ENCODE measurements around the gene ARHGEF11. TPM values are rescaled to one million over a fixed set of nuclear protein-coding genes. Genes with fewer than 3 reads are reported as not detected.
A peak's percentile ranks its signal among the peaks of the same experiment; 100 is the strongest.

The ARHGEF11 gene
- total and polyA plus RNA-seq, 7 donors: 7.0 to 22.8 (median 19.9) TPM

DNA sequence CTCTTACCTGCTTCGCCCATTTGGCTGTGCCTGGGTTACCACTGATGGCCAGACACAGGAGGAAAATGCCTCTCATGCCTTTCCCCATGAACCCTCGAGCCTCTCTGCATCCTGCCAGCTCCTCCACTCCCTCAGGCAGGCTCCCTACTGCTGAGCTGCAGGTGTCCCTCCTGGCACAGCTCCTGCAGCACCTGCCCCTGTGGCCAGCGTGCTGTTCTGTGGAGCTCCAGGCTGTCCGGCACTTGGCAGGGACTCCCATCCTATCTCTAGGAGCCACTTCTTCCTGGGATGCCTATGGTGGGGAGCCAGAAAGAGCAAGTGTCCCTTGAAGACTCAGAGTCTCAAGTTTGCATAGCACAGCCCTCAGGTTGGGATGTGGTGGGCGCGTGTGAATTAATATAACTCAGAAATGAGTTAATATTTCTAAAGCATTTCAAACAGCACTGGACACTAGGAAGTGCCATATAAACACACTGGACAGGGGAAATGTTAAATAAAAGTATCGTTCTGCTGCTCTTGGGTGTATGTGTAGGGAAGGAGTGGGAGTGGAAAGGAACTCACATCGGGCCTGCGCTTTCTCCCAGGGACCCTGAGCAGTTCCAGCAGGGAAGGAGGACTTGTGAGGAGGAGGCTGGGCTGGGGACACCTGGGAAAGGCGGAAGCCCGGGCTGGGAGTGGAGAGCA is 122.4 kb downstream of the ARHGEF11 start:
- no peak overlapping the region for H3K27ac ChIP-seq
- DNase-seq: no peak
- H3K36me3 ChIP-seq (ENCODE audit: insufficient read depth in 1 of 2, low read depth in 1 of 2): no peaks in the 10 kb centered on the region
- H3K27me3 ChIP-seq (ENCODE audit: insufficient read depth in 3 of 3, low read length in 2 of 3): peaks cover 0 to 84% (median 42%) of the 10 kb centered on the region in 3 donors
- ATAC-seq: no peak
- TF ChIP-seq, protein P1, sequence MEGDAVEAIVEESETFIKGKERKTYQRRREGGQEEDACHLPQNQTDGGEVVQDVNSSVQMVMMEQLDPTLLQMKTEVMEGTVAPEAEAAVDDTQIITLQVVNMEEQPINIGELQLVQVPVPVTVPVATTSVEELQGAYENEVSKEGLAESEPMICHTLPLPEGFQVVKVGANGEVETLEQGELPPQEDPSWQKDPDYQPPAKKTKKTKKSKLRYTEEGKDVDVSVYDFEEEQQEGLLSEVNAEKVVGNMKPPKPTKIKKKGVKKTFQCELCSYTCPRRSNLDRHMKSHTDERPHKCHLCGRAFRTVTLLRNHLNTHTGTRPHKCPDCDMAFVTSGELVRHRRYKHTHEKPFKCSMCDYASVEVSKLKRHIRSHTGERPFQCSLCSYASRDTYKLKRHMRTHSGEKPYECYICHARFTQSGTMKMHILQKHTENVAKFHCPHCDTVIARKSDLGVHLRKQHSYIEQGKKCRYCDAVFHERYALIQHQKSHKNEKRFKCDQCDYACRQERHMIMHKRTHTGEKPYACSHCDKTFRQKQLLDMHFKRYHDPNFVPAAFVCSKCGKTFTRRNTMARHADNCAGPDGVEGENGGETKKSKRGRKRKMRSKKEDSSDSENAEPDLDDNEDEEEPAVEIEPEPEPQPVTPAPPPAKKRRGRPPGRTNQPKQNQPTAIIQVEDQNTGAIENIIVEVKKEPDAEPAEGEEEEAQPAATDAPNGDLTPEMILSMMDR (IDR thresholded peaks at IDR 0.05): no peak
- 12 to 21% (median 20%) methylated on average over 11 of the region's 11 CpGs for WGBS, 3 donors
- no peak overlapping the region for H3K4me3 ChIP-seq
- H3K4me1 ChIP-seq: peaks cover 6% of the 10 kb centered on the region
- H3K9me3 ChIP-seq: no peaks in the 10 kb centered on the region
- intact Hi-C loops (cut with DNase I): no loop called here

DNA sequence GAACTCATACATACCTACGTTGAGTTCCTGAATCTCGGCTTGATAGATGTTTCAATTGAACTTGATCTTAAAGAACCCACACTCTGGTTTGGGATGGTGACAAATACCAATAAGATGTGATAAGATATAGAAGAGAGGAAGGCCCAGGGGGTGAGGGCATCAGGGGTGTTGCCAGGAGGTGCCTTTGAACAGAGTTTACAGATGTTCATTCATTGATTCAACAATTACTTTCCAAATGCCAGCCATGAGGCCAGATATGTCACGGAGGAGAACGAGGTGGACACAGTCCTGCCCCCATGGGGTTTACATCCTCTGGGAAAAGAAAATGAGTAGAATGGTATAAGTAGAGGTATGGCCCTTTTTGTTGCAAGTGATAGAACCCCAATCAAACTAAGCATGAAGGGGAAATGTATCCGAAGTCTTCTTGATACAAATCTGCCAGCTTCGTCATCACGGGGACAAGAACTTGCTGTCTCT is 124.5 kb downstream of the ARHGEF11 start:
- Histone ChIP-seq H3K9me3 (no peaks in the 10 kb centered on the region), H3K27me3 (ENCODE audit: insufficient read depth in 3 of 3, low read length in 2 of 3) (peaks cover 0 to 64% (median 32%) of the 10 kb centered on the region in 3 donors), H3K4me3 (peak overlapping the region; percentile 41), H3K4me1 (peaks cover 6% of the 10 kb centered on the region), H3K36me3 (ENCODE audit: insufficient read depth in 1 of 2, low read depth in 1 of 2) (no peaks in the 10 kb centered on the region), H3K27ac (no peak overlapping the region)
- 62 to 65% (median 63%) methylated on average over 7 of the region's 7 CpGs for WGBS, 3 donors
- TF ChIP-seq, protein P1 (IDR thresholded peaks at IDR 0.05): no peak
- ATAC-seq (no peak), DNase-seq (no peak)
- intact Hi-C loops (cut with DNase I): loop anchor here in 1 of 2 donors (2.0 kb wide), 1 partner anchor 30 kb away; no protein-coding TSS in a partner anchor

DNA sequence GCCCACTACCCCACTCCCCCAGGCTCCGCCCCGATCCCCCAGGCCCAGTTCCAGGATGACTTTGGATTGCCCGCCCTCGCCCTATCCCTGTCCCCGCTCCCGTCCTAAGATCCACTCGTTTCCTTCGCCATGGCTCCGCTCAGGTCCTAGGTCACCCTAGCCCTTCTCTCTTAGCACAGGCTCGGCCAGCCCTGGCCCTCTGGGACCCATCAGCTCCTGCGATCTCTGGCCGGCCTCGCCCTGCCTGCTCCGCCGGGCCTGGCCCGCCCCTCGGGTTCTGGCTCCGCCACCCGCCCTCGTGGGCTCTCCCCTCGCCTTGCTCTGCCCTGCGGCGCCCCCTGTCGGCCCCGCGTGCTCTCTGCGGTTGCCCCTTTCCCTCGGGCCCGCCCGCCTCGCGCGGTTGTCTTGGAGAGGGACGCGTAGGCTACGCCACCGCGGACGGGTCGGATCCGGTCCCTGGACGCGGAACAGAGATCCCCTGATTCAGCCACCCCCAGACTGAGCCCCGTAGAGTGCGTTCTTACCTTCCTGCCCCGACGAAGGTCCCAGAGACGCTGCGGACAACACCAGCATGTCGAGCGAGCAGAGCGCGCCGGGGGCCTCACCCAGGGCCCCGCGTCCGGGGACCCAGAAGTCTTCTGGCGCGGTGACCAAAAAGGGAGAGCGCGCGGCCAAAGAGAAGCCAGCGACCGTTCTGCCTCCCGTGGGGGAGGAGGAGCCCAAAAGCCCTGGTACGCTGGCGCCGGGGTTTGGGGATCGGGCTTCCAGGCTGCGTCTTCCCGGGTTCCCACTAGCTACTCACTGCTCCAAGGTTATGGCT is 125.1 kb downstream of the ARHGEF11 start, which contains the start of gene LRRC71:
LRRC71 (plus strand) TSS at position 400 of the 820 bp plus-strand sequence; CDS start at position 572, 172 bp downstream.
- TF ChIP-seq, protein P1 (IDR thresholded peaks at IDR 0.05): peak; percentile 85
- no peak within 1 kb of the TSS for H3K27ac ChIP-seq
- intact Hi-C loops (cut with DNase I): loop anchor here in 1 of 2 donors (2.0 kb wide), 1 partner anchor 30 kb away; no protein-coding TSS in a partner anchor
- H3K9me3 ChIP-seq: no peaks in the 10 kb centered on the region
- H3K4me3 ChIP-seq: peak within 1 kb of the TSS; percentile 41
- peaks cover 6% of the 10 kb centered on the region for H3K4me1 ChIP-seq
- DNase-seq (peak; percentile 82 to 90), ATAC-seq (peak; percentile 81 to 95 (median 92))
- WGBS, 3 donors: 6 to 7% (median 7%) methylated on average over 68 to 71 of the region's 71 CpGs
- peaks cover 0 to 59% (median 32%) of the 10 kb centered on the region in 3 donors for H3K27me3 ChIP-seq (ENCODE audit: insufficient read depth in 3 of 3, low read length in 2 of 3)
- H3K36me3 ChIP-seq (ENCODE audit: insufficient read depth in 1 of 2, low read depth in 1 of 2): no peaks in the 10 kb centered on the region

DNA sequence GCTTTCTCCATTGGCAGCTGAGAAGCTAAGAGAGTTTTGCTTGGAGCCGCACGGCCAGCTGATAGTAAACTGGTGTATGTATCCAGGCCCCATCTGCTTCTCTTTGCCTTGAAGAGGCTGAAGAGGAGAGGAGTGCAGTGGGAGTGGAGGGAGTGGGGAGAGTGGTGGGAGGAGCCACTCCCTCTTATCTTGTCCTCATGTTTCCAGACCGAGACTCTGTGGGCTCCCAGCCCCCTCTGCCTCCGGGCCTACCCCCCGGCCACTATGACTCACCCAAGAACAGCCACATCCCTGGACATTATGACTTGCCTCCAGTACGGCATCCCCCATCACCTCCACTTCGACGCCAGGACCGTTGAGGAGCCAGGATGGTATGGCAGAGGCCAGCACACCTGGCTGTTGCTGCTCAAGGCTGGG is 131.1 kb downstream of the ARHGEF11 start:
- TF ChIP-seq, protein P1 (IDR thresholded peaks at IDR 0.05): no peak
- Histone ChIP-seq H3K4me1 (no peaks in the 10 kb centered on the region), H3K36me3 (ENCODE audit: insufficient read depth in 1 of 2, low read depth in 1 of 2) (peaks cover 0 to 8% of the 10 kb centered on the region in 2 donors), H3K9me3 (no peaks in the 10 kb centered on the region), H3K4me3 (no peak overlapping the region), H3K27me3 (ENCODE audit: insufficient read depth in 3 of 3, low read length in 2 of 3) (peaks cover 0 to 20% (median 0%) of the 10 kb centered on the region in 3 donors), H3K27ac (no peak overlapping the region)
- DNase-seq (peak in 1 of 2 donors; percentile 12), ATAC-seq (no peak)
- 82 to 91% (median 90%) methylated on average over 9 of the region's 9 CpGs for WGBS, 3 donors
- intact Hi-C loops (cut with DNase I): loop anchor here in 1 of 2 donors (10.0 kb wide), 1 partner anchor 160 kb away; no protein-coding TSS in a partner anchor

All from psoas muscle (tissue), 8 donors.